Neural cell (in vitro differentiated cells): Measurements from ENCODE around the gene FAAP24. TPM values are rescaled to one million over a fixed set of nuclear protein-coding genes. Genes with fewer than 3 reads are reported as not detected.
"Not testable (repeated sequence)": the region's sequence is repeated elsewhere in the genome, so short reads cannot be mapped to it uniquely, and the experiment has no call there.

Source experiments
- H2AFZ ChIP-seq: fragments of 200-600, 300-800 bp; sonication (generic), shearing (Covaris generic); 2 replicates; pipeline ENCODE4 v1.6.0; 2014; ENCODE audit warnings: low read depth, mild to moderate bottlenecking, antibody characterized with exemption, low read length, moderate library complexity
- H3F3A ChIP-seq: fragments of 200-600 bp; shearing (Covaris generic); 2 replicates; pipeline ENCODE4 v1.6.1; 2016; ENCODE audit warnings: mild to moderate bottlenecking, moderate library complexity, mixed read lengths, antibody characterized with exemption, low read length; ENCODE audit not compliant: insufficient read depth, poor library complexity, severe bottlenecking
- H3K27ac ChIP-seq: fragments of 200-600, 300-800 bp; sonication (generic), shearing (Covaris generic); 2 replicates; pipeline ENCODE4 v1.5.1; 2014; ENCODE audit warnings: mild to moderate bottlenecking, low read length, moderate library complexity
- H3K27me3 ChIP-seq: fragments of 300-800, 200-600 bp; sonication (generic), shearing (Covaris generic); 2 replicates; pipeline ENCODE4 v1.6.0; 2014; ENCODE audit warnings: mild to moderate bottlenecking, low read depth, low read length, moderate library complexity; ENCODE audit not compliant: insufficient read depth
- H3K36me3 ChIP-seq: fragments of 300-800, 200-600 bp; sonication (generic), shearing (Covaris generic); 2 replicates; pipeline ENCODE4 v1.5.1; 2014; ENCODE audit warnings: mild to moderate bottlenecking, antibody characterized with exemption, low read length, moderate library complexity; ENCODE audit not compliant: insufficient read depth
- H3K4me2 ChIP-seq: fragments of 300-800, 200-600 bp; sonication (generic), shearing (Covaris generic); 2 replicates; pipeline ENCODE4 v1.6.0; 2014; ENCODE audit warnings: mild to moderate bottlenecking, low read length
- H3K4me3 ChIP-seq: fragments of 300-800, 200-600 bp; sonication (generic), shearing (Covaris generic); 2 replicates; pipeline ENCODE4 v1.5.1; 2014; ENCODE audit warnings: mild to moderate bottlenecking, low read length, moderate library complexity
- H3K79me2 ChIP-seq: fragments of 200-600 bp; shearing (Covaris generic); replicated peaks from 2 replicates; pipeline ENCODE4 v1.6.0; 2014; ENCODE audit warnings: mild to moderate bottlenecking, low read length, moderate library complexity; ENCODE audit not compliant: insufficient read depth
- H3K9ac ChIP-seq: fragments of 300-800, 200-600 bp; sonication (generic), shearing (Covaris generic); 2 replicates; pipeline ENCODE4 v1.6.1; 2016; ENCODE audit warnings: mild to moderate bottlenecking, low read length, mixed read lengths
- H3K9me2 ChIP-seq: fragments of 200-600 bp; shearing (Covaris generic); 2 replicates; pipeline ENCODE4 v1.6.1; 2016; ENCODE audit warnings: mild to moderate bottlenecking, low read length, mixed read lengths; ENCODE audit not compliant: insufficient read depth
- H3K9me3 ChIP-seq: fragments of 200-600, 300-800 bp; sonication (generic), shearing (Covaris generic); 2 replicates; pipeline ENCODE4 v1.6.1; 2016; ENCODE audit warnings: mild to moderate bottlenecking, mixed run types, low read length, moderate library complexity, mixed read lengths
- H4K20me1 ChIP-seq: fragments of 200-600 bp; shearing (Covaris generic); 2 replicates; pipeline ENCODE4 v1.6.1; 2016; ENCODE audit warnings: mild to moderate bottlenecking, mixed run types; ENCODE audit not compliant: insufficient read depth
- EP300 ChIP-seq: fragments of 450-650 bp; conservative IDR thresholded peaks from 2 replicates; pipeline ENCODE4 v1.6.1; 2014; ENCODE audit warnings: antibody characterized with exemption, mild to moderate bottlenecking, moderate library complexity; ENCODE audit not compliant: poor library complexity, severe bottlenecking
- EZH2 ChIP-seq: fragments of 200-600, 300-800 bp; shearing (Covaris generic), sonication (generic); IDR thresholded peaks from 2 replicates; pipeline ENCODE4 v1.6.1; 2014; ENCODE audit warnings: antibody characterized with exemption, low read length, borderline replicate concordance, mild to moderate bottlenecking; ENCODE audit not compliant: insufficient read depth, poor library complexity, severe bottlenecking
- MXI1 ChIP-seq: fragments of 450-650 bp; conservative IDR thresholded peaks from 2 replicates; pipeline ENCODE4 v1.6.1; 2014; ENCODE audit warnings: antibody characterized with exemption, mild to moderate bottlenecking; ENCODE audit not compliant: poor library complexity, severe bottlenecking
- POLR2AphosphoS5 ChIP-seq: IDR thresholded peaks from 2 replicates; pipeline ENCODE4 v1.6.1; 2012
- RAD21 ChIP-seq: fragments of 450-650 bp; conservative IDR thresholded peaks from 2 replicates; pipeline ENCODE4 v1.6.1; 2014; ENCODE audit warnings: antibody characterized with exemption, mild to moderate bottlenecking, moderate library complexity
- SMC3 ChIP-seq: fragments of 450-650 bp; conservative IDR thresholded peaks from 2 replicates; pipeline ENCODE4 v1.6.1; 2014; ENCODE audit warnings: antibody characterized with exemption, mild to moderate bottlenecking, moderate library complexity; ENCODE audit not compliant: poor library complexity
- TAF1 ChIP-seq: IDR thresholded peaks from 2 replicates; pipeline ENCODE4 v1.6.1; 2012; ENCODE audit warnings: low read depth
- polyA plus RNA-seq: library from polyadenylated mRNA; depleted of rRNA; stranded (reverse); fragments of >200 nt; gene quantifications from 2 replicates; pipeline ENCODE4 v1.2.3, GENCODE V29; 2014
- TF ChIP-seq, protein P1 (sequence below): fragments of 450-650 bp; IDR thresholded peaks from 2 replicates; pipeline ENCODE4 v1.5.1; 2014; ENCODE audit warnings: antibody characterized with exemption, mild to moderate bottlenecking, moderate library complexity; ENCODE audit not compliant: poor library complexity, severe bottlenecking
- TF ChIP-seq, protein P2 (sequence below): IDR thresholded peaks from 2 replicates; pipeline ENCODE4 v1.6.1; 2012; ENCODE audit warnings: borderline replicate concordance

FAAP24 gene
- polyA plus RNA-seq, 1 donor from 2014 or later, result 4.5 TPM

DNA sequence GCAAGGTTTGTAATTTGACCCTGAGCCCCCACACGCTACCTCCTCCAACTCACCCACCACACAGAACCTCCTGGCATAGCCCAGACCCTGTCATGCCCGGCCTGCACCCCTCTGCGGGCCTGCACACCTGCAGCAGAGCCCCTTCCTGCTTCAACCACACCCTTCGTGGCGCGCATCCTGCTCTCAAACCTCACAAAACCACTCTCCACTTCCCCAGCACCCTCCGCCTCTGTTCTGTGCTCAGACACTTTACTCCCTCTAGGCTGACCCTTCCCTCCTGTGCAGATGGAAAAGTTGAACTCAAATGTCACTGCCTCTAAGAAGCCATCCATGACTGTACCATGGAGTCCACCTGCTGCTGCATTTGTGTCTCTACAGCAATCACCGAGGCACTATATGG, 28.5 kb downstream of the FAAP24 start:
- H3K27ac ChIP-seq, result no peak overlapping the region
- H3K9me3 ChIP-seq, result no peaks in the 10 kb centered on the region
- no peak overlapping the region for H3K9ac ChIP-seq
- no peaks in the 10 kb centered on the region for H3K36me3 ChIP-seq
- no peaks in the 10 kb centered on the region for H3K27me3 ChIP-seq
- H2AFZ ChIP-seq, result no peak overlapping the region
- no peaks in the 10 kb centered on the region for H3K9me2 ChIP-seq
- no peaks in the 10 kb centered on the region for H3F3A ChIP-seq
- TF ChIP-seq, protein P1, sequence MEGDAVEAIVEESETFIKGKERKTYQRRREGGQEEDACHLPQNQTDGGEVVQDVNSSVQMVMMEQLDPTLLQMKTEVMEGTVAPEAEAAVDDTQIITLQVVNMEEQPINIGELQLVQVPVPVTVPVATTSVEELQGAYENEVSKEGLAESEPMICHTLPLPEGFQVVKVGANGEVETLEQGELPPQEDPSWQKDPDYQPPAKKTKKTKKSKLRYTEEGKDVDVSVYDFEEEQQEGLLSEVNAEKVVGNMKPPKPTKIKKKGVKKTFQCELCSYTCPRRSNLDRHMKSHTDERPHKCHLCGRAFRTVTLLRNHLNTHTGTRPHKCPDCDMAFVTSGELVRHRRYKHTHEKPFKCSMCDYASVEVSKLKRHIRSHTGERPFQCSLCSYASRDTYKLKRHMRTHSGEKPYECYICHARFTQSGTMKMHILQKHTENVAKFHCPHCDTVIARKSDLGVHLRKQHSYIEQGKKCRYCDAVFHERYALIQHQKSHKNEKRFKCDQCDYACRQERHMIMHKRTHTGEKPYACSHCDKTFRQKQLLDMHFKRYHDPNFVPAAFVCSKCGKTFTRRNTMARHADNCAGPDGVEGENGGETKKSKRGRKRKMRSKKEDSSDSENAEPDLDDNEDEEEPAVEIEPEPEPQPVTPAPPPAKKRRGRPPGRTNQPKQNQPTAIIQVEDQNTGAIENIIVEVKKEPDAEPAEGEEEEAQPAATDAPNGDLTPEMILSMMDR, result no peak
- TF ChIP-seq TAF1, result no peak
- no peak for TF ChIP-seq RAD21
- no peak for TF ChIP-seq EZH2
- TF ChIP-seq, protein P2, sequence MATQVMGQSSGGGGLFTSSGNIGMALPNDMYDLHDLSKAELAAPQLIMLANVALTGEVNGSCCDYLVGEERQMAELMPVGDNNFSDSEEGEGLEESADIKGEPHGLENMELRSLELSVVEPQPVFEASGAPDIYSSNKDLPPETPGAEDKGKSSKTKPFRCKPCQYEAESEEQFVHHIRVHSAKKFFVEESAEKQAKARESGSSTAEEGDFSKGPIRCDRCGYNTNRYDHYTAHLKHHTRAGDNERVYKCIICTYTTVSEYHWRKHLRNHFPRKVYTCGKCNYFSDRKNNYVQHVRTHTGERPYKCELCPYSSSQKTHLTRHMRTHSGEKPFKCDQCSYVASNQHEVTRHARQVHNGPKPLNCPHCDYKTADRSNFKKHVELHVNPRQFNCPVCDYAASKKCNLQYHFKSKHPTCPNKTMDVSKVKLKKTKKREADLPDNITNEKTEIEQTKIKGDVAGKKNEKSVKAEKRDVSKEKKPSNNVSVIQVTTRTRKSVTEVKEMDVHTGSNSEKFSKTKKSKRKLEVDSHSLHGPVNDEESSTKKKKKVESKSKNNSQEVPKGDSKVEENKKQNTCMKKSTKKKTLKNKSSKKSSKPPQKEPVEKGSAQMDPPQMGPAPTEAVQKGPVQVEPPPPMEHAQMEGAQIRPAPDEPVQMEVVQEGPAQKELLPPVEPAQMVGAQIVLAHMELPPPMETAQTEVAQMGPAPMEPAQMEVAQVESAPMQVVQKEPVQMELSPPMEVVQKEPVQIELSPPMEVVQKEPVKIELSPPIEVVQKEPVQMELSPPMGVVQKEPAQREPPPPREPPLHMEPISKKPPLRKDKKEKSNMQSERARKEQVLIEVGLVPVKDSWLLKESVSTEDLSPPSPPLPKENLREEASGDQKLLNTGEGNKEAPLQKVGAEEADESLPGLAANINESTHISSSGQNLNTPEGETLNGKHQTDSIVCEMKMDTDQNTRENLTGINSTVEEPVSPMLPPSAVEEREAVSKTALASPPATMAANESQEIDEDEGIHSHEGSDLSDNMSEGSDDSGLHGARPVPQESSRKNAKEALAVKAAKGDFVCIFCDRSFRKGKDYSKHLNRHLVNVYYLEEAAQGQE, result no peak
- H3K4me2 ChIP-seq, result no peak overlapping the region
- H4K20me1 ChIP-seq, result no peaks in the 10 kb centered on the region
- H3K4me3 ChIP-seq, result no peak overlapping the region
- H3K79me2 ChIP-seq, result no peaks in the 10 kb centered on the region

DNA sequence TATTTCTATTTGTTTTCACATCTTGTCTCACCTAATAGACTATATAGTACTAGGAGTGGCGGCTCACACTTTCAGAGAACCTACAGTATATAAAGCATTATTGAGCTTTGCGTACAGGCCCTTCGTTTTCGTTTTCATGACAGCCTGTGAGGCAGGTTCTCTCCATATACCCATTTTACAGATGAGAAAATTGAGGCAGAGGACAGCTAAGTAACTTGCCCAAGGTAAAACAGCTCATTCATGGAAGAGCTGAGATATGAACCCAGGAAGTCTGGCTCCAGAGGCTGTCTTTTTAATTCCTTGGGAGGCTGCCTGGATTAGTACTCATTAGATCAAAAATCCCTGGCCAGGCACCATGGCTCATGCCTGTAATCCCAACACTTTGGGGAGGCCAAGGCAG, 28.9 kb downstream of the FAAP24 start:
- H3K9me2 ChIP-seq, result no peaks in the 10 kb centered on the region
- H3K36me3 ChIP-seq, result no peaks in the 10 kb centered on the region
- H3K79me2 ChIP-seq, result no peaks in the 10 kb centered on the region
- H2AFZ ChIP-seq, result no peak overlapping the region
- H3K4me3 ChIP-seq, result no peak overlapping the region
- H4K20me1 ChIP-seq, result no peaks in the 10 kb centered on the region
- H3K27me3 ChIP-seq, result no peaks in the 10 kb centered on the region
- H3K9ac ChIP-seq, result no peak overlapping the region
- no peaks in the 10 kb centered on the region for H3F3A ChIP-seq
- TF ChIP-seq TAF1, result no peak
- TF ChIP-seq, protein P2, result no peak
- TF ChIP-seq, protein P1, result no peak
- no peak for TF ChIP-seq POLR2AphosphoS5
- no peak for TF ChIP-seq RAD21
- no peak for TF ChIP-seq EP300
- TF ChIP-seq SMC3, result no peak
- TF ChIP-seq EZH2, result no peak
- TF ChIP-seq MXI1, result no peak
- H3K9me3 ChIP-seq, result no peaks in the 10 kb centered on the region
- H3K27ac ChIP-seq, result no peak overlapping the region
- no peak overlapping the region for H3K4me2 ChIP-seq

DNA sequence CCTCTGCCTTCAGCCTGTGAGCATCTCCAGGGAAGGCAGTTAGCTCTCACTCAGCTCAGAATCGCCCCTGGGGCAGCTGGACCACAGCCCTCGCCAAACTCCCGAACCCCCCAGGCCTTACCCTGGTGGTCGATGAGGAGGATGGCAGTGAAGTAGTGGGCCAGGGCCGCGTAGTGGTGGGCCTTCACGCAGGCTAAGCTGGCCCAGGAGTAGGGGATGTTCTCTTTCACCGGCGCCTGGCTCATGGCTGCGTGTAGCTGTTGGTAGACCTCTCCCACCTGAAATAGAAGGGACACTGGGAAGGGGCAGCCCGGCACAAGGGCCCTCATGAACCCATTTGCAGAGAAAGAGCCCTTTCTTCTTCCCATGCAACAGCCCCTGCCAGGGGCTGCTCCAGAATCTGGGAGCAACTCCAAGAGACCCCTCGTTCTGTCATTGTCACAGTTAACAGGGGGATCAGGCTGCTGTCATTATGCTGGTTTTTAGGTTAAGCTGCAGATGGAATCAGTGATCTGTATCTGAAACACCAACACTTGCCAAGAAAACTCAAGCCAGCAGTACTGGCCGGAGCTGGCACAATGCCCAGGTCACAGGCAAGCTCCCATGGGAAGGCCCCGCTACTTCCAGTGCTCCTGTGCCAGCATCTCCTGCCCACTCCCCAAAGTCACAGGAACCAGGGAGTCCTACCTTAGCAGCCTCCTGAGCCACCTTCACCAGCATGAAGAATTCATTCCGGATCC, 30.3 kb downstream of the FAAP24 start:
- H3F3A ChIP-seq, H3K4me3 ChIP-seq, H3K9me3 ChIP-seq, H4K20me1 ChIP-seq, H3K79me2 ChIP-seq, H2AFZ ChIP-seq, H3K4me2 ChIP-seq, H3K9ac ChIP-seq, H3K27ac ChIP-seq, H3K9me2 ChIP-seq, H3K36me3 ChIP-seq, H3K27me3 ChIP-seq: not testable (repeated sequence)
